Fibroblast of skin of left biceps (primary cell): ENCODE measurements around the gene MOB3A.

Experiments used
- DNase-seq, 2 experiments: peaks; one replicate each; pipeline ENCODE4 v3.0.0-alpha.2; 2013; ENCODE audit warnings: low read depth in 2 of 2

MOB3A gene

DNA sequence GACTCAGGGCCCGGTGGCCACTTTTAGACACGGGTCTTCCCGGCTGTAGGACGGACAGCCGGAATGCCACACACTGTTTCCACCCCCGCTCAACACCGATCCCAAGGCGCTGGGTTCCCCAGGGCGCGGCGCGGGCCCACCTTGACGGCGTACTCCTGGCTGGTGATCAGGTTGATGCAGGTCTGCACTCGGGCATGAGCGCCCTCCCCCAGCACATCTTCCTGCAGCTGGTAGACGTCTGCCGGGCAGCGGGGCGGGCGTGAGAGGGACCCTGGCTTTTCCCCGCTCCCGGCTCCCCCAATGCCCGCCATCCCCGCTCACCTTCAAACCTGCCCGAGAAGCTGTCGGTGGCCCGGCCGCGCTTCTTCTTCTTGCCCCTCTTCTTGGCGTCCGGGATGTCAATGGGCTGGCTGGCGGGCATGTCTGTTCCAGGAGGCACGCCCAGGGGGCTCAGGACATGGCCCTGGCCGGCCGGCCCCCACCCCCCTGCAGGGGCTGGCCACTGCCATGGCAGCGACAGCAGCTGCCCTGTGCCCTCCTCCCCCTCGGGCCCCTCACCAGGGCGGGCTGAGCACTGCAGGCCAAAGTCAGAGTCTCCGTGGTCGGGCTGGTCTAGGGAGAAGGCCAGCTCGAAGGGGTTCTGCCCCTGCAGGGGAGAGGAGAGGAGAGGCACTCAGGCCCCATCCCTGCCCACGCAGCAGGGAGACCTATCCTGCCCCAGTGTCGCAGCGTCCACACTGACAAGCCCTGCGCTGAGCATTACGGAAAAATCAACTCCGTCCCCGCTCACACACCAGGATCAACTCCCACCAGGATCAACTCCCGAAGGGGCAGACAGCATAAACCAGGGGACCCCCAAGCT is 49.8 kb downstream of the MOB3A start:
- no peak for DNase-seq

DNA sequence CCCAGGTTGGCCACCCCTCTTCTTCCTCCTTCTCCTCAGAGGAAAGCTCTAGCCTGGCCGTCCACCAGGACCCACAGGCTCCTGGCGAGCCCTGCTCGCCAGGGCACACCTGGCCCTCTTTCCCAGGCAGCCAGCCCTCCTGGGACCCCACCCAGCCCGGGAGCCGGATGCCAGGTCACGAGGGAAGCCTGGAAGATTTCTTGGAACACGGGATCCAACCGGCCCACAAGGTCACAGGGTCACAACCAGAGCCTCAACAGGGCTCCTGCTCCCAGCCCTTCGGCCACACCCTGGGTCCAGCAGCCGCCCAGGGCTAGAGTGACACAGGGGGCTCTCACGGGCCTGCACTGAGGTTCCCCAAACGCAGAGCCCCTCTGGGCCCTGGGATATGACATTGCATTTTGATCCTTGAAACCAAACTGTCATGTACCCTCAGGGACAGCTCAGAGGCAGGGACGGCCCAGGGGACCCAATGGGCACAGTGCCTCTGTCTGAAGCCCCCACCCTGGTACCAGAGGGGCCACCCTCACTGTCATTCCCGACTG is 50.6 kb downstream of the MOB3A start:
- no peak for DNase-seq

DNA sequence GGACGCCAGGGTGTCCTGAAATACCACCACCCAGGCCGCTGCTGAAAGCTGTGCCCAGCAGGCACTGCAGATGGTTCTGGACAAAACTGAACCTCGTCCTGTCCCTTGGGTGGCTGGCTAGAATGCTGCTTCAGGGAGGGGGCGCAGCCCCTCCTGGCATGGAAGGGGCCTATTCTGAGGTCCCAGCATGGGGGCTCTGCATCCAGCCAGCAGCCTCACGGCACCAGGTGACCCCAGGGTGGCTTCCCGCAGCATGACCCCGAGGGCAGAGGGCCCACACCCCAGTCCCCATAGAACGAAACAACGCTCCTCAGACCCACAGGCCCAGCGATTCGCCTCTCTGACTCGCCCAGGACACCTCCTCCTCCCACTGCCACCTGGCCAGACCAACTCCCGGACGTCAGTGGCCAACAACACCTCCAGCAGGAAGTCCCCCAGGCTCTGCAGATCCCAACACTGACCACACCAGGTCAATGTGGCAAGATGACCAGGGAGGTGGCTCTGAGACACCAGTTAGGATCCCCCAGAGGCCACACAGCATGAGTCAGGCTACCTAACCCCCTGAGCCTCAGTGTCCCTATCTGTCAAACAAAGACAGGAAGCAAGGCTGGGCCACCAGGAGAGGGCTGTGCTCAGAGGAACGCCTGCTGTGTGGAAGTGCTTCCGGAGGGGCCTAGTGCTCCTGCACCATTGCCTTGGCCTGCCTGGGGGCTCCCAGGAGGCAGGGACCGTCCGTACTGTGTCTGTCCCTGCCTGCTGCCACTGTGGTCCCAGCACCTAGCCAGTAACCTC is 51.2 kb downstream of the MOB3A start:
- DNase-seq = no peak

DNA sequence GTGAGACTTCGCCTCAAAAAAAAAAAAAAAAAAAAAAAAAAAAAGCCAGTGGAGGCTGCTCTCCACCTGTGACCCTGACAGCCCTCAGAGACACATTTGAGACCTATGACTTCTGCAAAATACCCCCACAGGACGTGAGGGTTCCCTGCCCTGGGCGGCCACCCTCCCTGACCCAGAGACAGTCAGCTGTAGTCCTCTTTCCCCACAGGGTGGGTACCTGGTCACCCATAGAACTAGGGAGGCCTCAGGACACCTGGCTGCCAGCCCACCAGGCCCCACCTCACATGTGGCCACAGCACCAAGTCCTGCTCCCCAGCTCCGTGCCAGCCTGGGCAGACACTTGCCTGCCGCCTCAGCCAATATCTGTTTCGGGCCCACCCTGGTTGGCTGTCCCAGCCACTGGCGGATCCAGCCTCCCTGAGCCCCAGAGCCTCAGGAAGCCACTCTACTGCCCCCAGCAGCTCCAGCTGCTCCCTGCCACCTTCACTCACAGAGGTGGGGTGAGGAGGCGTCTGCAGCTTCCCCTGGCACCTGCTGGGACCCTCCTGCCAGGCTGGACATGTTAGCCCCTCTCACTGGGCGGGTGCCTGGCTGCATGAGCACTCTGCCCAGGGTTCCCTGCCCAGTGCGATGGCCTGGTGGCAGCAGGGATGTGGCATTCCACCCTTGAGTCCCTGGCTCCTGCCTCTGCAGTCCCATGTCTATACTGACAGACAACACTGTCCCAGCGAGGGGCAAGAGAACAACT is 52.0 kb downstream of the MOB3A start:
- no peak for DNase-seq

DNA sequence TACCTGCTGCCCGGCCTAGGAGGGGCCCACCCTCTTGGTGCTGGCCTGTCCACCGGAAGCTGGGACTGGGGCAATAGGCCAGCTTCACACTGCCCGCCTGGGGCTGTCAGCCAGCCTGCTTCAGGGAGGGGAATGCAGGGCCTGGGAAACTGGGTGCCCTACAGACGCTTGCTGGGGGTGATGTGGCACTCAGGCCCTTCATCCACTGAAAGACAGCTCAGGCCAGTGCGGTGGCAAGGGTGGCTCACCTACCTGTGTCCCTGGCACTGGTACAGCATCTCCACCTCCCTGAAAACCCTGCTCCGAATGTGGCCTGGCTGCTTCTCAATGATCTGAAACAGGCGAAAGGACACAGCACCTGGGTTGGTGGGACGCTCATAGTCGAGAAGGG is 52.9 kb downstream of the MOB3A start:
- DNase-seq = no peak

DNA sequence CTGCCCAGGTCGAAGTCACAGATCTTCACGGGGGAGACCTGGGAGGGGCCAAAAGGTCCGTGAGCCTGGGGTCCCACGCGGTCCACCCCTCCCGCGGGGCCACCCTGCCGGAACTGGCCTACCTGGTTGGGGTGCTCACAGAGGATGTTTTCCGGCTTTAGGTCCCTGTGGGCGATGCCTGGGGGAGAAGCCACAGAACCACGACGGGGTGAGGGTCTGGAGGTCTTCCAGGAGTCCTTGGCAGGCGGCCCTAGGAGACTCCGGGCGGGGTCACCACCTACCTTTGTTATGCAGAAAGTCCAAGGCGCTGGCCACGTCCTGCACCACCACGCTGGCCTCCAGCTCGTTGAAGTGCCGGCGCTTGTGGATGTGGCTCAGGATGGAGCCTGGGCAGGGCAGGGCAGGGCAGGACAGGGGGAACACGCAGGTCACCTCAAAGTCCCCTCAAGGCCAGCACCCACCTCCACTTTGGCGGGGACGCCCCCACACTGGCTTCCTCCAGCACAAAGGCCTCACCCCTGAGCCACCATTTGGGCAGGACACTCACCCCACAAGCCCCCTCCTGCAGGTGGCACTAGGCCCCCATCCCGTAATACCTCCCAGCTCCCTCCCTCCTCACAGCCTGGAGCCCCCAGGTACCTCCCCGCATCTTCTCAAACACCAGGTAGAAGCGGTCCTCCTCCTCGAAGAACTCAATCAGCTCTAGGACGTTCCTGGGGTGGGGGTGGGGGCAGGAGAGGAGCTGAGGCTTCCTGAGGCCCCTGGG is 53.5 kb downstream of the MOB3A start:
- no peak for DNase-seq

DNA sequence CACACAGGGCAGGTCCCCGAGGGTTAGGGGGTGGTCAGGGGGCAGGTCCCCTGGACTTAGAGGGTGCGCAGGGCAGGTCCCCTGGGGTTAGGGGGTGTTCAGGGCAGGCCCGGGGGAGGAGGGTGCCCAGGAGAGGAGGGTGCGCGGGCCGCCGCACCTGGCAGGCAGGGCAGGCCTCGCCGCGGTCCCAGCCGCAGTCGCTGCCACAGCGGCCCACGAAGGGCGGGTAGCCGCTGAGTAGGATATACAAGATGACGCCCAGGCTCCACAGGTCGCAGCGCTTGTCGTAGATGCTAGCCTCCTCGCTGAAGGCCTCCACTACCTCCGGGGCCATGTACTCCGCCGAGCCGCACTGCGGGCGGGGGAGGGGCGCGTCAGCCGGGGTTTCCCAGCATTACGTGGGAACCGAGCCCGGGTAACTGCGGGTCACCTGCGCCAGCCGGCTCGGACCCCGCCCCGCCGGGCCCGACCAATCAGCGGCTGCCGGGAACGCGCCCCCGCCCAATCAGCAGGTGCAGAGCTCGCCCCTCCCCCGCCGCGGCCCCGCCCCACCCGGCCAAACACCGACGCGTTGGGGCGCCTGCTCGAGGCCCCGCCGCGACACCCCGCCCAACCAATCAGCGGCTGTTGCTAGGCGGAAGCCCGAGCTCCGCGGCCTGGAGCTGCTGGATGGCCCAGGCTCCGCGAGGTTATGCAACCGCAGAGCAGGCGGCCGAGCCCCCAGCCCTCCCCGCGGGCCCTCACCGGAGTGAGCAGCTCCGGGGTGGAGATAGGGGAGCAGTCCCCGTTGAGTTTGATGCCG is 54.2 kb downstream of the MOB3A start:
- DNase-seq = peak; percentile 68 to 75

DNA sequence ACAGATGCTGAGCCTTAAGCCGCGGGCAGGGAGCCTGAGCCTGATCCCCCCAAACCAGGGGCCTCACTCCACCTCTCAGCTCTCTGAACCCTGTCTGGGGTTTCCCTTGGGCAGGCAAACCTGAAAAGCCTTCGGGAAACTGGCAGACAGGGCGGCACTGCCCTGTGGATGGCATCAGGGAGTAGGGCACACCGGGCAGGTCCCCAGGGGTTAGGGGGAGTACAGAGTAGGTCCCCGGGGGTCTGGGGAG is 54.8 kb downstream of the MOB3A start:
- no peak for DNase-seq

DNA sequence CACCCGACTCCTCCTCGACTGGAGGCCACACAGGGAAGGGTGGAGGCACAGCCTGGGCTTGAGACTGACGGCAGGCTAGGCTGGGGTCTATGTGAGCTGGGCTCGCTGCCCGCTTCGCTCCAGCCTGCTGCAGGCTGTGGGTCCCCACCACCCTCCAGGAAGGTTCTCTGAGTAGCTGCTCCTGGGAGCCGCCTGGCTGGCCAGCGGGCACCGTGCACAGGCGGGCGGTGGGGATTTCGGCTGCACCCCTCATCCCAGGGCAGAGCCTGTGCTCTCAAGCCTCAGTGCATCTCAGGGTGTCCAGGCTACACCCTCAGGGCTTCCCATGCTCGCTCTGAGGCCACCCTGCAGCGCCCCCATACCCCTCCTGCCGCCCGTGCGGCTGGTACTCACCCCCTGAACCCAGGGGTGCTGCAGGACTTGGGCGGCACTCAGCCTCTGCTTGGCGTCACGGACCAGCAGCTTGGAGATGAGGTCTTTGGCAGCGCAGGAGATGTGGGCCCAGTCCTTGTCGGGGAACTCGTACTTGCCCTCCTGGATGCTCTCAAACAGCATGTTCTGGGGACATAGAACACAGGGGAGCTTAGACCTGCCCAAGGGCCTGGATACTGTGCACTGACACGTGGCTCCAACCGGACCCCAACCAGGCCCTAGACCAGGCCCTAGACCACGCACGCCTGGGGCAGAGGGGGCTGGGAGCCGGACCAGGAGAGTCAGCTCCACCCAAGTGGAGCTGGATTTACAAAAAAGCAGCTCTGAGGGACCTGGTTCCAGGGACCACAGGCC is 55.3 kb downstream of the MOB3A start:
- DNase-seq = no peak

DNA sequence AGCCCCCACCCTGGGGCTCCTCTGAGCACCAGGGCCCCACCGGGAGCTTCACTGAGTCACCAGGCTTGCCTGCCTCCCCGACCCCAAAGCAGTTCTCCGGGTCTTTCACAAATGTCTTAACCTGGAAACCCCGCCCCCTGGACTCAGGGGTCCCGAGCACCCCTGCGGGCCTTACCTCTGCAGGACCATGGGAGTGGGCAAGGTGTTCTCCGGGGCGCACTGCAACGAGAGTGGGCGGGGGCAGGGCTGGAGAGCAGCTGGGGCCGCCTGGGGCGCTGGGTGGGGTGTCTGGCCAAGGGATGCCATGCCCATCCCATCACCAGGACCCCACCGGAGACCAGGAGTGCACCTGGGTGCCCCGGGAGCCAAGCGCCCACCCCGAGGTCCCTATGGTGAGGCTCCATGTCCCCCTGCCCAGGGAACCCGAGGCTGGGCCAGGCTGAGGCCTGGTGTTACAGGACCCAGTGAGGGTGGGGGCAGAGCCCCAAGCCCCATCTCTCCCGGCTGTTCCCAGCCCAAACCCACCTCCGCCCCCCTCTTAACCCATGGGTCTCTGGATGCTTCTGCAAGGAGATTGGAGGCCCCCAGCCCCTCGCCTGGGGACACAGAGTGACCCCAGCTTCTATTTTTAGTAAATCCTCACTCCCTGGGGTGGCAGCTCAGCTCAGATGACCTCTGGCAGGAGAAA is 56.0 kb downstream of the MOB3A start:
- no peak for DNase-seq

DNA sequence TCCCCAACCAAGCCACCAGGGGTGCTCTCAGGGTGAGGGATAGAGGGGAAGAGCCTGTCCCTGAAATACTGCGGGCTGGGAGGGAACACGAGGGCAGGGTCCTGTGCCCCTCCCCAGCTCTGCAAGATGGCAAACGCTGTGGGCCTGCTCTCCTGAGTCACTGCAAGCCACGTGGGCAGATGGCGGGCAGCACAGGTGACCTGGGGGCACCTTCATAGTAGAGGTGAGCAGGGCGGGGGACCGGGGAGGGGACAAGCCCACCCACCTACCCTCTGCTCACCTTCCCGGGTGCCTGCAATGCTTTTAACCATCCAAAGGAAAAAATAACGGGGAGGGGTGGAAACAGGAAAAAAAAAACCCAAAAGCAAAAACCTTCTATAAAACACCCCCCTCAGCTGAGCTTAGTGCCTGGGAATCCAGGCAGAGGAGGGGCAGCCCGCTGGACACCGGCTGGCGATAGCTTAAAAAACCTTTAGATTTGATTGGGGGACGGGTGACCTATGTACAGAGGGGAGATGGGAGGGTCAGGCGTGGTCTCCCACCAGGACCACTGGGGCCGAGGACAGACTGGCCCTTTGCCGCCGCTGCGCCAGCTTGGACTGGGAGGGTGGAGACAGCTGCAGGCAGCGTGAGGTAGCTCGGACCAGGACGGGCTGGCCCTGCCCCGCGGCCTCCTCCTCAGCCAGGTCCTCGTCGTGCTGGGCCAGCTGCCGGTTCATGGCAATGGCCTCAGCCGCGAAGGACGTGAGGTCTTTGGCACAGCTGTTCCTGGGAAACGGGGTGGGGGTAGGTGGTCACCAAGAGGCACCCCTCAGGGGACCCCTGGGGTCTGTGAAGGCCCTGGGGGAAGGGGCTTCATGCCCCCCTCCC is 56.8 kb downstream of the MOB3A start:
- DNase-seq = no peak

DNA sequence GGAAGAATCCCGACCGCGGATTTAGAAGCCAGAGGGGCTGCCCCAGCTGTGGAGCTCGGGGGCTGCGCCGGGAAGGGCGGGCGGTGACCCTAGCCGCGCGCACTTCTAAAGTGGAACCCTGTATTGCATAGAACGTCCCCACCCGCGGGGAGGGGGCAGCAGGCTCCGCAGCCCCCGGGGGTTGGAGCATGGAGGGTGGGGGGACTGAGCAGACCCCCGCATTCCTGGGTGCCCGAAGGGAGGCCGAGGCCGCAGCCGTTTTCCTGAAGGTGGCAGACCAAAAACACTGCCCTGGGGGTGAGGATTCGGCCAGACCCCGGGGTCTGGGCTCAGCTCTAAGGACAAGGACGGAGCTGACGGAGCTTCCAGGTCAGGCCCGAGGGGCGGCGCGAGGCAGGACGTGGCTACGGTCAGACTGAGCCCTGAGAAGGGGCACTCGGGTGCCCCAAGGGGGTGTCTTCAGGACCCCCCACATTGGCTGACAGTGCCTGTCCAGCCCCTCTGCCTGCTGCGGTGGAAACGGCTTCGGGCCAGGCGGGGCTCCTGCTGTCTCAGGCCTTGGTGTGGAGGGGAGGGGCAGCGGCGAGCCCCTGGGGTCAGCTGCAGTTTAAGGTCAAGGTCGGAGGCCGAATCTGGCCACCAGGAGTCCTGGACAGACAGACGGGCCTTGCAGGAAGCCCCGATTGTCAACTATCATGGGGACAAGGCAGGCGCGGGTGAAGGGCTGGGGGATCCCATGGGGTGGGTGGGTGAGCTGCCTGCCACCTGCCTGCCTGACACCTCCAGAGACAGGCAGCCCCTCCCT is 57.6 kb downstream of the MOB3A start:
- DNase-seq = no peak

DNA sequence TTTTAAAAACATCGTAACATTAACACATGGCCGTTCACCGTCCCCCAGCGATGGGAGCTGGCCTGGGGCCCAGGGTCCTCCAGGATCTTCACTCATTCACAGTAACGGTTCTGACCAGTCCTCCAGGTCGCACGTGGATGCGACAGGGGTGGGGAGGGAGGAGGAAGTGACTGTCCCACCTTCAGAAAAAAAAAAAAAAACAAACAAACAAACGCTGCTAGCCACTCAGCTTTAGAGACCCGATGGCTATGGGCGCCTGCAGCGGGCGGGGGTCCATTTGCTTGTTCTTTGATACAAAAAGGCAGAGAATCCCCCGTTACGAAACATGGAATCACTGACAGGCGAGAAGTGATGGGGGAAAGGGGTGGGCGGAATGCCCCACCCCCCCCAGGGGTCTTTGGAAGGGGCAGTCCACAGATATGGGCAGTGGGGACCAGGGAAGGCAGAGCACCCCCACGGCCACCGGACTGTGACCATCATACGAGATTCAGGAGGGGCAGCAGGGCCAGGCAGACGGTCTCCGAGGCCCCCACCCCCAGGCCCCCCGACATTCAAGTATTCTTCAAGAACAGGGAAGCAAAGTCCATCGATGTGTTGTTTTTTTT is 58.4 kb downstream of the MOB3A start:
- no peak for DNase-seq

DNA sequence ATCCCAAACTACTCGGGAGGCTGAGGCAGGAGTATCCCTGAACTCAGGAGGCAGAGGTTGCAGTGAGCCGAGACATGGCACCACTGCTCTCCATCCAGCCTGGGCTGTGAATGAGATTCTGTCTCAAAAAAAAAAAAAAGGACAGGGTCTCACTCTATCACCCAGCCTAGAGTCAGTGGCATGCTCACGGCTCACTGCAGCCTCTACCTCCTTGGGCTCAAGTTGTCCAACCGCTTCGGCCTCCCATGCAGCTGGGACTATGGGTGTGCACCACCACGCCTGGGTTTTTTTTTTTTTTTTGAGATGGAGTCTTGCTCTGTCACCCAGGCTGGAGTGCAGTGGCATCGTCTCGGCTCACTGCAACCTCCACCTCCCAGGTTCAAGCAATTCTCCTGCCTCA is 59.7 kb downstream of the MOB3A start:
- no peak for DNase-seq

DNA sequence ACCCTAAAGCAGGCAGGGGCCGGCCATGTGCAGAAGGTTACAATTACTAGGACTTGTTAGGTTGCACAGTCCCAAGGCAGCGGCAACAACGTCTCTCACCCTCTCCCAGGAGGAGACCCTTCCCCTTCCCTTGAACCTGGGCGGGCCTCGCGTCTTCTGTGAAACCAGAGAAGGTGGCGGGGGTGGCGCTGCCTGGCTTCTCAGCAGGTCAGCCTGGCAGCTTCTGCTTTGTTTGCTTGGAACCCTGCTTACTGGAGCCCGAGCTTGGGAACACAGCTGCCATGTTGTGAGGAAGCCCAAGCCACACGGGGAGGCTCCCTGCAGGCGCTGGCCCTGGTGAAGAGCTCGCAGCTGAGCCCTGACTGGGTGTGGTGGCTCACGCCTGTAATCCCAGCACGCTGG is 60.5 kb downstream of the MOB3A start:
- DNase-seq = no peak

DNA sequence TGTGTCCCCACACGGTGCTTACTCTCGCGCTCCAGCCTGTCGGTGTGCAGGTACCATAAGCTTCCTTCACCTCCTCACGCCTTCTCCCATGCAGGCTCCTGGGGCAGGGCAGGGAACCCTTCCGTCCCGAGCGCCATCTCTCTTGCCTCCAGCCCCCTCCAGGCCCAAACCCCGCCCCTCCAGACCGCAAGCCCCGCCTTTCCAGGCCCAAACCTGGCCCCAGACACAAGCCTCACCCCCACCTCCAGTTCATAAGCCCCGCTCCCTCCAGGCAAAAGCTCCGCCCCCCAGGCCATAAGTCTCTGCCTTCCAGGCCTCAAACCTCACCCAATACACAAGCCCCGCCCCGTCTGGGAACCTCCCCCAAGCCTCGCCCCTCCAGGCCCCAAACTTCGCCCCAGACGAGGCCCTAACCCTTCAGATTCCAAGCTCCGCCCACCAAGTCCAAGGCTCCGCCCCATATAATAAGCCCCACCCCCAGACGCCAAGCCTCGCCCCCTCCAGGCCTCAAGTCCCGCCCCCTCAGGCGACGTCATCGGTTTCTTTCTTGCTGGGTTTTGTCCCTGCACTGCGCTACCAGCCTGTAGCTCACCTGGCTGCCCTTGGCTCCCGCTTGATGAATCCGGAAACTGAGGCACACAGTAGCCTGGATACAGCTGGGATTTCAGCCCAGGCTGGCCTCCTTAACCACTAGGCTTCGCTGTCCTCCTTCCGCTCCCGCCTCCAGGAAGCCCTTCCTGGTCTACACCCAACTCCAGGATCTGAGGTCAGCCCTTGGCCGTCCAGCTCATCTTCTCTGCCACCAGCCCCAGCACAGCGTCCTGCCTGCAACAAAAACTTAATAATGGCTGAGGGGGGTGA is 61.2 kb downstream of the MOB3A start:
- no peak for DNase-seq
